BE2C (cell line): ENCODE data around the gene CHCHD6.

Experiments used
- DNase-seq: peaks from one replicate; pipeline ENCODE4 v3.0.0-alpha.2; 2020
- H3K27me3 ChIP-seq: fragments of 250-450 bp; sonication (Bioruptor Pico); 2 replicates; pipeline ENCODE4 v1.5.1; 2020; ENCODE audit warnings: mild to moderate bottlenecking
- H3K36me3 ChIP-seq: fragments of 250-450 bp; sonication (Bioruptor Pico); 2 replicates; pipeline ENCODE4 v1.5.1; 2020; ENCODE audit warnings: mild to moderate bottlenecking
- H3K4me1 ChIP-seq: fragments of 250-450 bp; sonication (Bioruptor Pico); 2 replicates; pipeline ENCODE4 v1.5.1; 2020
- H3K4me3 ChIP-seq: 2 replicates; pipeline ENCODE4 v1.5.1; 2011; ENCODE audit warnings: low read depth, low read length
- H3K9me3 ChIP-seq: fragments of 250-450 bp; sonication (Bioruptor Pico); 2 replicates; pipeline ENCODE4 v1.5.1; 2020
- CTCF ChIP-seq: IDR thresholded peaks from 2 replicates; pipeline ENCODE4 v1.5.1; 2012; ENCODE audit warnings: mild to moderate bottlenecking, low read depth, low read length

CHCHD6 gene

GRCh38 chr3:126963261-126964190 is 259.5 kb downstream of the CHCHD6 start:
- TF ChIP-seq CTCF: no peak
- Histone ChIP-seq H3K4me3 (no peak overlapping the region), H3K4me1 (peaks cover 5% of the 10 kb centered on the region; the same call in 1 of the 2 replicates), H3K36me3 (no peaks in the 10 kb centered on the region), H3K9me3 (no peaks in the 10 kb centered on the region), H3K27me3 (no peaks in the 10 kb centered on the region)
- DNase-seq: no peak

GRCh38 chr3:126964261-126964660 is 260.2 kb downstream of the CHCHD6 start:
- Histone ChIP-seq H3K4me3 (no peak overlapping the region), H3K27me3 (no peaks in the 10 kb centered on the region), H3K9me3 (no peaks in the 10 kb centered on the region), H3K4me1 (peaks cover 5% of the 10 kb centered on the region; the same call in 1 of the 2 replicates), H3K36me3 (no peaks in the 10 kb centered on the region)
- no peak for TF ChIP-seq CTCF
- DNase-seq: no peak

GRCh38 chr3:126964950-126965349 is 260.9 kb downstream of the CHCHD6 start:
- Histone ChIP-seq H3K4me3 (no peak overlapping the region), H3K36me3 (no peaks in the 10 kb centered on the region), H3K9me3 (no peaks in the 10 kb centered on the region), H3K27me3 (no peaks in the 10 kb centered on the region), H3K4me1 (peaks cover 5% of the 10 kb centered on the region; the same call in 1 of the 2 replicates)
- TF ChIP-seq CTCF: no peak
- DNase-seq: no peak

GRCh38 chr3:126965526-126966080 is 261.6 kb downstream of the CHCHD6 start:
- no peak for TF ChIP-seq CTCF
- Histone ChIP-seq H3K4me1 (no peaks in the 10 kb centered on the region; the same call in 1 of the 2 replicates), H3K4me3 (no peak overlapping the region), H3K9me3 (no peaks in the 10 kb centered on the region), H3K36me3 (no peaks in the 10 kb centered on the region), H3K27me3 (no peaks in the 10 kb centered on the region)
- no peak for DNase-seq

- Histone ChIP-seq H3K36me3 (no peaks in the 10 kb centered on the region), H3K27me3 (no peaks in the 10 kb centered on the region), H3K4me3 (no peak overlapping the region), H3K9me3 (no peaks in the 10 kb centered on the region), H3K4me1 (peaks cover 4% of the 10 kb centered on the region; the same call in 1 of the 2 replicates)
- no peak for DNase-seq
- no peak for TF ChIP-seq CTCF
These were observed 263.3 kb downstream of the CHCHD6 start for GRCh38 chr3:126967386-126967785.
